Mucosa of descending colon (tissue), 3 donors: ENCODE measurements around the gene USP35. TPM values are rescaled to one million over a fixed set of nuclear protein-coding genes. Genes with fewer than 3 reads are reported as not detected.

Experiments
- ATAC-seq: fragments of 200-7000 bp; cut with Tn5 transposase; one replicate; pipeline ENCODE4 v1.9.1; 2020; ENCODE audit warnings: mild to moderate bottlenecking, moderate library complexity
- DNase-seq, 3 donors: peaks; one replicate each; pipeline ENCODE4 v3.0.0-alpha.2; 2020
- H3K36me3 ChIP-seq: fragments of 200-600 bp; one replicate; pipeline ENCODE4 v1.8.0; 2021; ENCODE audit warnings: low read depth, mild to moderate bottlenecking
- H3K4me1 ChIP-seq: fragments of 200-600 bp; one replicate; pipeline ENCODE4 v1.8.0; 2021; ENCODE audit warnings: low read depth, mild to moderate bottlenecking
- H3K4me3 ChIP-seq: fragments of 200-600 bp; one replicate; pipeline ENCODE4 v1.8.0; 2021; ENCODE audit warnings: mild to moderate bottlenecking
- H3K9me3 ChIP-seq: fragments of 200-600 bp; one replicate; pipeline ENCODE4 v1.8.0; 2021; ENCODE audit warnings: mild to moderate bottlenecking
- CTCF ChIP-seq: fragments of 200-600 bp; IDR thresholded peaks from one replicate; pipeline ENCODE4 v1.8.0; 2022; ENCODE audit warnings: antibody characterized with exemption, mild to moderate bottlenecking
- intact Hi-C, 2 donors: fragments of 100-400 bp; cut with DNase I in 1 of 2; cut with micrococcal nuclease in 1 of 2; formaldehyde crosslinking; loops; one replicate each; pipeline versions ENCODE4 v1.11.0 to v1.11.1; 2022; cut with DNase I, micrococcal nuclease
- total RNA-seq, 3 donors: library from RNA; stranded (reverse); fragmentation: NEBNext Ultra II Directional in 2 of 3; extraction: Animal tissue kit (Norgen Biotek cat#: 25700) in 2 of 3; gene quantifications; one replicate each; pipeline versions ENCODE4 v1.2.1 to v1.2.4, GENCODE V29; 2021 to 2023
- donor health status: DM: no; HTN: no; CAD: no; lungs with moderate emphysema.
- donor health status: DM: no; HTN: no; CAD: no.
- donor health status: DM: no; HTN: yes; CAD: no.

The USP35 gene
- total RNA-seq, 3 donors from 2014 or later: 3.9 to 11.1 (median 4.9) TPM

DNA sequence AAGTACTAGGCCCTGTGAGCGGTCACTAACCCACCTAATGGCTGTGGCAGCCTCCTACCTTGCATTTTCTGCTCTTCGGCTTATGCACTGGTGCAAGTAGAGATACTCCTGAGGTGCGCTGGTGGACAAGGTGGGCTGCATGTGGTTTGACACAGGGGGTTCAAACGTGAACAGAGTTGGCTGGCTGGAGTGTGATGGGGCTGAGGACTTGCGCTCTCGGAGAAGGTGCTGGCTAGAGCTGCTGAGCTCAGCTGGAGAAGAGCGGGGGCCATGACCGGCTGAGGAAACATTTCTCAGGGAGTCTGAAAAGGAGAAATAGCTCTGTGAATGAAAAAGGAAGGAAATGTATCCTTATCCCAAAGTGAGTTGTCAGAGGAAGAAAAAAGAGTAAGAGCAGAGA lies 61.4 kb downstream of the USP35 start:
- intact Hi-C loops: no loop called here

DNA sequence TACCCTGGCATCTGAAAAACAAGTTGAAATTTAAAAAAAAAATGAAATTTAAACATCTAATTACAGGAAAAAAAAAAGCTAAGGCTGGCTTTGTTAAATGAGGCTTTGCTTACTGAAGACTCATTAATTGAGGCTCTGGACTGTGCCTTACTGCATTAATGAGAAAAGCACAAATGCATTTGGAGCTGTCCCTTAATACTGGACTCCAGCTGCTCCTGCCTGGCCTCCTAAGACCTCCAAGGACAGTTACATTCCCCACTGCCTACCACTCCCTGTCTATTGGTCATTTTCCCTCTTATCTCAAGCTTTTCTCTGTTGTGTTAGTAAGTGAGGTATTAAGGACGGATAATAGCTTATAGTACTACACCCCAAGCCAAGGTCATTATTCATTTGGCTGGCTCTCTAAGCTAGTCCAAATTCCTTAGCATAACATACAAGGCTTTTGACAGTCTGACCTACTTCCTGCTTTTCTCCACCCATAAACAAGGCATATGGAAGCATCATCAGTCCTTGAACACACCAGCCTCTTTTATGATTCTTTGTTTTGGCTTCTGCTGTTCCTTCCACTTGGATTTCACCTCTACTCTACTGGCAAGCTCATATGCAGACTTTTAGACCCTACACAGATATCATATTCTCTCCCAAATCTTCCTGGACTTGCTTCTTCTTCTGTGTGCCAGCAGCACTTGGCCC lies 62.5 kb downstream of the USP35 start:
- Histone ChIP-seq H3K9me3 (no peaks in the 10 kb centered on the region), H3K4me1 (peaks cover 8% of the 10 kb centered on the region), H3K36me3 (no peaks in the 10 kb centered on the region), H3K4me3 (no peak overlapping the region)
- ATAC-seq: peak; percentile 90
- intact Hi-C loops: no loop called here
- no peak for TF ChIP-seq CTCF
- DNase-seq: no peak

More for the DNA sequence above, 61.4 kb downstream of the USP35 start:
- H3K36me3 ChIP-seq: no peaks in the 10 kb centered on the region
- TF ChIP-seq CTCF: no peak
- no peaks in the 10 kb centered on the region for H3K9me3 ChIP-seq
- DNase-seq (no peak), ATAC-seq (no peak)
- no peak overlapping the region for H3K4me3 ChIP-seq
- H3K4me1 ChIP-seq: peaks cover 8% of the 10 kb centered on the region

DNA sequence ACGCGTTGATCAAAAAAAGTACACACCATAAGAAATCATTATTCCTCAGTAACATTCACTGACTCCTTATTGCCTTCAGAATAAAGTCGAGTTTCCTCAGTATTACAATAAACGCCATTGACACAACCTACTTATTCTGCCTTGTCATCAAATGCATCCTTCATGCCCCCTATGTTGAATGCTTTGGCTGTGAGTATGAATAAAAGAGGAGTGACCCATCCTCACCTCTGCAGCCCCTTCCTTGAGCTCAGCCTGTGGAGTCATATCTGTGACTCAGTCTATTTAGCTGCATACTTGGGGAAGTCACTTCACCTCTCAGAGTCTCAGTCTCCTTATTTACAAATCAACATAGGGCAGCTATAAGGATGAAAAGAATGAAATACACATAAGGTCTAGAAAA lies 65.1 kb downstream of the USP35 start:
- intact Hi-C loops: no loop called here
- DNase-seq: no peak

GRCh38 chr11:78254268-78254667 lies 65.5 kb downstream of the USP35 start:
- H3K4me3 ChIP-seq: no peak overlapping the region
- intact Hi-C loops: no loop called here
- ATAC-seq (no peak), DNase-seq (no peak)
- no peaks in the 10 kb centered on the region for H3K36me3 ChIP-seq
- no peak for TF ChIP-seq CTCF
- H3K9me3 ChIP-seq: no peaks in the 10 kb centered on the region
- H3K4me1 ChIP-seq: peaks cover 8% of the 10 kb centered on the region

More for the DNA sequence above, 65.1 kb downstream of the USP35 start:
- no peaks in the 10 kb centered on the region for H3K9me3 ChIP-seq
- peaks cover 8% of the 10 kb centered on the region for H3K4me1 ChIP-seq
- H3K4me3 ChIP-seq: no peak overlapping the region
- no peaks in the 10 kb centered on the region for H3K36me3 ChIP-seq
- ATAC-seq: no peak
- TF ChIP-seq CTCF: no peak

- DNase-seq (no peak), ATAC-seq (no peak)
- no peak for TF ChIP-seq CTCF
- Histone ChIP-seq H3K36me3 (no peaks in the 10 kb centered on the region), H3K4me3 (no peak overlapping the region), H3K4me1 (peaks cover 8% of the 10 kb centered on the region), H3K9me3 (no peaks in the 10 kb centered on the region)
- intact Hi-C loops: no loop called here
These were observed 67.2 kb downstream of the USP35 start for GRCh38 chr11:78255919-78256318.
